GM04503 (cell line): ENCODE measurements around the gene INPP4A.

Source experiments
- DNase-seq: peaks from one replicate; pipeline ENCODE4 v3.0.0-alpha.2; 2012; ENCODE audit warnings: low read depth

The INPP4A gene

DNA sequence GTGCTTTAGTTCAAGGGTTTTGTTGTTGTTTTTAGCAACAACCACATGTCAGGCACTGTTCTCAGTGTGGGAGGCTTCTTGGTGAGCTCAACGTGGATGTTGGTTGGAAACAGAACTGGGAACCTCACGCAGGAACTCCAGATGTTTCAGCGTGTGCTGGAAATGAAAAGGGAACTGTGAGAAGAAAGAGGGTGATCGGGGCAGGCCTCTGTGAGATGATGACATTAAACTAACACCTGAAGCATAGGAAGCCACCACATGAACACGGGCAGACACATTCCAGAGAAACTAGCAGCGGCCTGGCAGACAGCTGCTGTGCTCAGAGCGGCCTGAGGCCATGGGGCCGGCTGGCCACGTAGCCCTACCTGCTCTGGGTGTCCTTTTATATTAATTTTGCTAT is 97.2 kb downstream of the INPP4A start:
- no peak for DNase-seq

DNA sequence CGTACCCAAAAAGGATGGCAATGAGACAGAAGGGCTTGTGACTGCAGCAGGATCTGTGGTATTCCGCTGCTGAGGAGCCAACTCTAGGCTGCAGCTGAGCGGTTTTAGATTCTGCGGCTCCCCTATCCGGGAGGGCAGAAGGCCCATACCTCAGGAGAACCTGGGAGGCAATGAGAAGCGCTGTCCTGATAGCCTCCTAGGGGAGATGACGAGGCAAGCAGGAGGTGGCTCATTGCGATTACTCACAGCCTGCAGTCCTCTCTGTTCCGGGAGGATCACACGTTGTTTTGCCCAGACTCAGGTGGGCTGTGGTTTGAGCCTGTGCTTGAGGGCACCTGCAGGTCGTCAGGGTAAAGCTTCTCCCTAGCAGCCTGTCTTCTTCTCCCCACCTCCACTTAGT is 98.6 kb downstream of the INPP4A start:
- no peak for DNase-seq

DNA sequence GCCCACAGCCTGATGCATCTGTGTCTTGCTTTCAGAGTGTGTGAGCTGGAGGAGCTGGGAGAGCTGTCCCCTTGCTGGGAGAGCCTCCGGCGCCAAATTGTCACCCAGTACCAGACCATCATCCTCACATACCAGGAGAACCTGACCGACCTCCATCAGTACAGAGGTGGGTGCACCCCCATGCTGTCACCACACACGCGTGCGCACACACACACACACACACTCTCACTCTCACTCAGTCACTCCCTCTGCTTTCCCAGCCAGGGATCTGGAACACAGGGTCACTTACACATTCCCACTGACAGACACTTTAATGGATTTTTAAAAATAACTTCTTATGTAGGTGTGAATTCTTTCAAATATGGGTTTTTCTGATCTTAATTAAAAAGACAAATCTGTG is 99.2 kb downstream of the INPP4A start:
- no peak for DNase-seq

DNA sequence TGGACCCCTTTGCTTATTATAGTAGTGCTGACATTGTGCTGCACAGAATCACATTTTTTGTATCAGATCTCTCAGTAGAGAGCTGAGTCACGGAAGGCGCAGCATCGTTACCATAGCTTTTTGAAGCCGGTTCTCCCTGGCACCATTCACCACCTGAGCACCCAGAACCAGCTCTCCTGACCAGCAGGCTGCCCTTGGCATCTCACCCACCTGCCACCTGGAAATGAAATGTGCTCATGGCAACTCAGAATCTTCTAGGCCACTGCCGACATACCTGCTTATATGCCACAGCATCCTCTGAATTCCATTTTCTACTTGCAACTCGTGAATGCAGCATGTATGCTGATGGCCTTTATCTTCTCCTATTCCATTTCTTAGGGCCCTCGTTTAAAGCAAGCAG is 100.9 kb downstream of the INPP4A start:
- DNase-seq, result no peak

DNA sequence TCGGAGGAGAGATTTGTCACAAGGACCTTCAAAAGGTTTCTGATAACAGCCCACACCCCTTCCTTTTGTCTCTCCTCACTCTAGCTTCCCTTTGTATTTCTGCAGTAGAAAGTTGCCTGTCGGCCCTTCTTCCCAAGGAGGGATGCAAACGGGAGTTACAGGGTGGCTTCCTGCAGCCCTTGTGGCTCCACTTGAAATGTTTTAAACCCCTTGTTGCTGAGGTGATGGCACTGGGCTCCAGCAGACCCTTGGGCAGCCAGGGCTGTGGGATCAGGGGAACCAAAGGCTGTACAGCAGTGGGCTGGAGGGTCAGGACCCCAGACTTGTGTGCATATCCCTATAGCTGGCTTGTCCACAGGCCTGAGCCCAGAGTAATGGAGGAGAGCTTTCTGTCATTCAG is 101.5 kb downstream of the INPP4A start:
- no peak for DNase-seq

DNA sequence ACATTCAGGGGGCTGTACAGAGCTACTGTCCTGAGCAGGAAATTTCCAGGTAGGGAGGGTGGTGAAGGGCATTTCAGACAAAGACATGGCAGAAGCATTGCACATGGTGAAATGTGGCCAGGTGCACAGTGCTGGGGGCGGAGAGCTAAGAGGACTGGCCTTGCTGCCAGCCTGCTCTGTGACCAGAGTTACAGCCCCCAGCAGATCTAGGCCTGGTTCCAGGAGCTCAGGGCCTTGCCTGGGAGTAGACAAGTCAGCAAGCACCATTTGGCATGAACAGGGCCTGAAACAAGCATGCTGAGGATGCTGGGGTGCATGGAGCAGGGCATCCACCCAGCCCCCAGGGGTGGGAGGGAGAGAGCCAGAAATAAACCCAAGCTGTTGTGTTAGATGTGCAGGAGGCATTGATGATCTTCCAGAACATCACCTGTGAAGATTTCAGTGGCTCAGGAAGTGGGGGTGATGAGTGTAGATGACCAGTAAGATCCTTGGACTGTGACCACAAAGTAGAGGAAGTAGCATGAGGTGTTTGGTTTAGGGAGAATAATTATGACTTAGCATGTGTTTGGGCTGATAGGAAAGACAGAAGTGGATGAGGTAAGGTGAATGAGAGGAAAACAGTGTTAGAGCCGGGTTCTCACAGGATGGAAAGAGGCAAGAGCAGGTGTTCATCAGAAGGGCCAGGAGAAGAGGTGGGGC is 102.6 kb downstream of the INPP4A start:
- DNase-seq, result no peak

DNA sequence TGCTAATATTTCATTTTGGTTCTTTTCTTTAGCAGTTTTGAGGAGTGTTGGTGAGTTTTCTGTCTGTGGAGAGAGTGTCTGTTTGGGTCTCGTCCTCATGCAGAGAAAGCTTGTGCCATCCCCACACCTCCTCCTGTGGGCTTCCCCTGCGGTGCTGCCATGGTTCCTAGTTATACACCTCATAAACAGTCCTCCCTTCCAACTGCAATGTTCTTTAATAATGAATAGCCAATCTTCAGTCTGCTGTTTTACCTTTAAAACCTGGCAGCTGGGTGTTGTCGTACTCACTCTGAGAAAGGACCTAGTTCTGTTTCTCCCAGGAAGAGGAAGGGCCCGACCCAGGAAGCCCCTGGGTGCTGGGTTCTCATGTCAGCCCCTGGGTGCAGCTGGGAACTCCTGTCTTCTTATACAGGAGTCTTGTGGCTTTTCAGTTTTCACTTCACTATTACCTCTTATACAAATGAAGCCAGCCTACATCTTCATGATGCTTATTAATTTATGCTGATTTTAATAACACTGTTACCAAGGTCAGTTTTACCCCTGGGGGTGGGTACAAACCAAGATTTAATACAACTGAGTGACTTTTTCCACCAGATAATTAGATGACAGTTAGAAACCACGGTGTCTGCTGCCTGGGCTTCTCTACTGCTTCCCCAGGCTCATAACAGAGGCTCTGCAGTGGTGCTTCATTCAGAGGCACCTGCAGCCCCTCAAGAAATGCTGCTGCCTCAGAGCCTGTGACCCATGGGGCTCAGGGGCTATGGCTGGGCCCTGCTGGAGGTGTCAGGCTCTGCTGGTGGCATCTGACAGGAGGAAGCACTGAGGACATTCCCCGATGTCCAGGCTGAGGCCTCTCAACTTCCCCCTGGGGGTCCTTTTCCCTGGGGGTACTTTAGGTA is 104.5 kb downstream of the INPP4A start:
- no peak for DNase-seq

DNA sequence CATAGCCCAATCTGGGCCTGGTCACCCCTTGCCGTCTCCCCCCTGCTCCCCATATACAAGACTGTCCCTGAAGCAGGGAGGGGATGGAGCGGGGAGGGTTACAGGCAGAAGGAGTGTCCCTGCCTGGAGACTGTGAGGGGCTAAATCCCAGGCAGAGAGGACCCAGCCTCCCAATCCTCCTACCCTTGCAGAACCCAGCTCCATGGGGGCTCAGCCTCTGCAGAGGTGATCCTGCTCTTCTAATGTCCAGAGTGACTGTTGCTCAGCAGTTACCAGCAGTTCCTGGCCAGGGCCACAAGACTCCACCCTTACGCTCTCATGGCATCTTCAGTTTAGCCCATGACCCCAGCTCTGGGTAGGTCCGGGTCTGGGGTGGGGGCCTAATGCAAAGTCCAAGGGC is 105.5 kb downstream of the INPP4A start:
- DNase-seq, result no peak

DNA sequence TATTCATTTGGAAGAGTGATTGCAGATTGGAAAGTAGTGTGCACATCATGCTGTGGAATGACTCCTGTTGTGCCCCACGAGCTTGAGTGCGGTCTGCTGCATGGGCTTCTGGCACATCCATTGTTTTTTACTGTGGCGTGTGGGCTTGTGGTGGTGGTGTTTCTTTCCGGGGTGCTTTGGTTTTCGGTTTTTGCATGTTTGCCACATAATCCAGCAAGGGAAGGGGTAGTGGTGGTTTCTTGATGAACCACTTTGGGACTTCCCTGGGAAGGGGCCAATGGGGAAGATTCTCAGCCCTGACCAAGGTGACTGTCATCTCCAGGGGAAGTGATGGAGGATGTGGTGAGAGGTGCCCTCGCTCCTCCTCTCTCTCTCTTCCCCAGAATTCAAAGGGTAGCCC is 106.7 kb downstream of the INPP4A start:
- no peak for DNase-seq

DNA sequence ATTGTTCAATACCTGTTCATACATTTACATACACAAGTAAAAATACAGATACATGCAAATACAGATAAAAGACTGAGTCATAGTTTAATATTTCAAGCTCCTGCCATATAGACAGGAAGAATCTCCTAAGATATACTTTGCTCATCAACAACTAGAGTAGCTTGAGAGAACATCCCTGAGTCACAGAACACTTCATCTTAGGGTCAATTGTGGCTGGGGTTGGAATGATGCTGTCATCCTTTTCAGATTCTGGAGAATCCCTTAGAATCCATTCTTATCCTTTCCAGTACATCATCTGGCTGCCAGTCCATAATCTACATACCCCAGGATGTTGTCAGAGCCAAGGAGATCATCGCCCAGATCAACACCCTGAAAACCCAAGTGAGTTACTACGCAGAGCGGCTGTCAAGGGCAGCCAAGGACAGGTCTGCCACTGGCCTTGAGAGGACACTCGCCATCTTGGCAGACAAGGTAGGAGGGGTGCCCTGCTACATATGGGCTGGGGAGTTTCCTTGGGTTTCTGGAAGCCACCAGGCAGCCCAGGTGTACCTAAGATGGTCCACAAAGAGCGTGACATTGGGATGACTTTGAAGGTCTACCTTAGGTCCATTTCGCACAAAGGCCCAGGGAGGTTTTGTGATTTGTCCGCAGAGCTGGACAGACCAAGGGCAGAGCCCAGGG is 108.0 kb downstream of the INPP4A start:
- no peak for DNase-seq

DNA sequence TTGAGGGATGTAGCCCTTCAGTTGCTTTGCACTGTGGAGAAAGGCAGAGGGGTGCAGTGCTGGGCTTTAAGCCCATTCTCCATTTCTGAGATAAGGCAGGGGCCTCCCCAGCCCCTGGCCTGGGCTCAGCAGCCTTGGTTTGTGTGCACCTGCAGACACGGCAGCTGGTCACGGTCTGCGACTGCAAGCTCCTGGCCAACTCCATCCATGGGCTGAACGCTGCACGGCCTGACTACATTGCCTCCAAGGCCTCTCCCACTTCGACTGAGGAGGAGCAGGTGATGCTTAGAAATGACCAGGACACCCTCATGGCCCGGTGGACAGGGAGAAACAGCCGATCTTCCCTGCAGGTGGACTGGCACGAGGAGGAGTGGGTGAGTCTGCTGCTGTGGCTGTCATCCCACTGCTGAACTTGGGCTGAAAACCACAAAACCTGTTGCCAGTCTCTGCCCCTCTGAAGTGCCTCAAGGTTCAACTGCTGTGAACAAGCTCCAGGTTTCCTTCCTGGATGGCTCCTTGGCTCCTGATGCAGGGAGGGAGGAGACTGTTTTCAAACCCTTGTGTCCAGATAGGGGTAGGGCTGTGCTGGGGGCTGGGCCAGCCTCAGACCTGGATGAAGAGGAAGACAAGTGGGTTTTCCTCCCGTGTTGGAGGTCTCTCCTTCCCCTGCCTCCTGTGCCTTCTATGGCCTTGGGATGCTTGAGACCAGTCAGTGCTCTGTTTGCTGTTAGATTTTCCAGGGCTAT is 109.6 kb downstream of the INPP4A start:
- DNase-seq, result no peak

DNA sequence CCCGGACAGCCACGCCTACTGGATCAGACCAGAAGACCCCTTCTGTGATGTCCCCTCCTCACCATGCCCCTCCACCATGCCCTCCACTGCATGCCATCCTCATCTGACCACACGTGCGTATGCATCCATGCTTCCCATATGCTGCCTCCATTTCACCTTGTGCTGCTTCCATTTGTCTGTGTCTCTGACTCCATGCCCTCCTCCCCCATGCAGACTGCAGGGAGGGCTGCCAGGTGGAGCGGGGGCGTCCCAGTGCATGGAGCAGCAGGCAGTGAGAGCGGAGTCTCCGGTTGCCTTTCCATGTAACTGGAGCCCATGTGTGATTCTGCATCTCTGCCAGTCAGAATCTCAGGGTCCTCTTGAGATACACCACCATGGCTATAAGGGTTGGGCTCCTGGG is 111.0 kb downstream of the INPP4A start:
- DNase-seq, result no peak

DNA sequence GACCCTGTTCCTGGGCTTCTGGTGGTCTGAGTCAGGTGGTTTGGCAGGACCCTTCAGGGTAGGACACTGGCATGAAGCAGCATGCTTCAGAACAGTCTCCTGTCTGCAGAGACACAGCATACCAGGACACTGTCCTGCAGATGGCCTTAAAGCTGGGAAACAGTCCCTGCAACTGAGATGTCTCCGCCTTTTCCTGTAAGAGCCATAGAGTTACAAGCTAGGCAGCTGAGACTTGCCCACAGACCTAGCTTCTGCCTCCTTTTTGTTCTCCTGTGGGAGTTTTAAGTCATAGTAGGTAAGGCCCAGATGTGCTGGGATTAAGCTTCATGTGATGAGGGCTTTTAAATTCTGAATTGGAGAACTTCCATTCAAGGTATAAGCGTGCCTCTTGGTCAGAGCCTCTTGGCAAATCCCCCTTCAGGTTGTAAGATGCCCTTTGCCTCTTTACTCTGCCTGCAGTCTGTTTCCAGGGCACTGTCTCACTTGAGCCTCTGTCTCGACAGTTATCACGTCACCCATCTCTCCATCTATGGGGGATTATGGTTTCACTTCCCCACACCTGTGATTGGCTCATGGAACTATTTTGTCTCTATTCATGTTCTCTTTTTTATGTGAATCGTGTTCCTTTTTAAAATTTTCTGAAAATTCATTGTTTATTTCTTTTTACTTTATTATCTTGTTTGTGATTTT is 111.8 kb downstream of the INPP4A start:
- DNase-seq, result no peak

DNA sequence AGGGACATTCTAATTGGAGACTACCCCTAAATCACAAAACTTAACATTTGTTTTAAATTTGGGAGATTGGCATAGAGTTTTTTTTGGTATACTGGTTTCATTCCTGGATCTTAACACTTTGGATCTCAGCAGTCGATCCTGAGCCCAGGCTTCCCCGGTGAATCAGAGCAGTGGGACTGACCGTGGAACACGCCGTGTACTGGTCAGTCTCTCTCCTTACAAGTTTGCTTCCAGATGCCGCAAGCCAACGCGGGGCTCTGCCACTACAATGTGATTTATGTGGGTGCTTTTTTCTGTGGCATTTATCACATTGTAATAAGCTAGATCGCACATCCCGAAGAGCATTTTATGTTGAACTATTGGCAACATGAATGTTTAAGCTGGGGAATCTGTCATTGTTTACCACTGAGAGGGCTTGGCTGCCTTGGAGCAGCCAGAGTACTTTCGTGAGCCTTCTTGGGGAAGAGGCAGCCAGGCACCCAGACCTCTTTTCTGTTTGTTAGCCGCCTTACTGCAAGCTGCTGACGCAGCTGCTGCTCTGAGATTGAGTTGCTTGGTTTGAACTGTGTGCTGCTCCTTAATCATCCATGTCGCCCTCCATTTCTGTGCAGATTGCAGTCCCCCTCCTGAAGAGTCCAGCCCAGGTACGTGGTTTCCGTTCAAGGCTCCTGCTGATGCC is 114.3 kb downstream of the INPP4A start:
- DNase-seq, result no peak

DNA sequence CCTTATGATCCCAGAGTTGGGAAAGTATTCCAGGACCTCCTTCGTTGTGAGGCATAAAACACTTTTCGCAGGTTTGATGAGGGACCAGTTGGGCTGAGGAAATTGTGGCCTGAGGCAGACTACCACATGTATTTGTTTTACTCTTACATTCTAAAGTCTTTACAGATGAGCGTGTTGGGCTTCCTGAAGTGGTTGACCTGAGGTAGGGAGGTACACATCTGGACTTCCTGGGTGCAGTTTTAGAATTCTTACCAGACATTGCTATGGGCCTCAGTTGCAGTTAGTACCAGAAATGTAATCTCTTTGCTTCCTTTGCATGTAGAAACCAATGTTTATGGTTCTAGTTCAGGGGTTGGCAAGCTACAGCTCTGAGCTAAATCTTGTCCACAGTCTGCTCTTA is 114.9 kb downstream of the INPP4A start:
- DNase-seq, result no peak

DNA sequence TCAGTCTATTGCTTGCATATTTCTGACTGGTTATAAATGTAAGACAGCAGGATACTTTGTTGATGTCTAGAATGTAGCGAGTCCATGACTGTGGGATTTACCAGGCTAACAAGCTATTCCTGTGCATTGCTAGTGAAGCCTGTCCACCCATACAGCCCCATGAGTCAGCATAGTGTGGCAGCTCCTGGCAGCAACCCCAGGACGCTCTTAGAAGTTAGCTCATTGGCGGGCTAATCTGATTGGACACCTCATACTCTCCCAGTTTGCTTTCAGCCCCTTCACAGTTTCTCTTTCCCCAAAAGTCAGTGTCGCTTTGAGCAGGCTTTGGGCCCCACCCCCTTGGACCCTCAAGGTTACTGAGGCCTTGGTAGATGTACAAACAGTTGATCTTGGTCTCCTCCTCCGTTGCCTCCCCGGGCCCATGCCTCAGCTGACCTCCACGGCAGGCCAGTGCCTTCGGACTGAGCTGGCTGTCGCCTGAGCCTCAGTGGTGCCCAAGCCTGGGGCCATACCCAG is 115.7 kb downstream of the INPP4A start:
- peak; percentile 34 for DNase-seq

DNA sequence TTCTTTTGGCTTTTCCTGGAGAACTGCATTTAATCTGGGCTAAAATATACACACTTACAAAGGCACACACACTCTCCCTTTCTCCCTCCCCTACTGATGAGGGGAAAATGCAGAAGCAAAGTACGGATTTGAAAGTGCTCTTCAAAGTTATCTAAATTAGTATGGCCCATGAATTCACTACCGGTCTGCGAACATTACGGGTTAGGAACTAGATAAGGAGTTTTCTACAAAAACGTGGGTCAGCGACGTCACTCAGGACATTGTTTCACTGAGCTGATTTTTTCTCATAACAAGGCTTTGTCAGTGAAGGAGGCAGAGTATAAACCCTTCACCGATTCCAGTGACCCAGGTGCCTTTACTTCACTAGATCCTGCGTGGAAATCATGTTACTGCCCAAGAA is 116.4 kb downstream of the INPP4A start:
- no peak for DNase-seq

DNA sequence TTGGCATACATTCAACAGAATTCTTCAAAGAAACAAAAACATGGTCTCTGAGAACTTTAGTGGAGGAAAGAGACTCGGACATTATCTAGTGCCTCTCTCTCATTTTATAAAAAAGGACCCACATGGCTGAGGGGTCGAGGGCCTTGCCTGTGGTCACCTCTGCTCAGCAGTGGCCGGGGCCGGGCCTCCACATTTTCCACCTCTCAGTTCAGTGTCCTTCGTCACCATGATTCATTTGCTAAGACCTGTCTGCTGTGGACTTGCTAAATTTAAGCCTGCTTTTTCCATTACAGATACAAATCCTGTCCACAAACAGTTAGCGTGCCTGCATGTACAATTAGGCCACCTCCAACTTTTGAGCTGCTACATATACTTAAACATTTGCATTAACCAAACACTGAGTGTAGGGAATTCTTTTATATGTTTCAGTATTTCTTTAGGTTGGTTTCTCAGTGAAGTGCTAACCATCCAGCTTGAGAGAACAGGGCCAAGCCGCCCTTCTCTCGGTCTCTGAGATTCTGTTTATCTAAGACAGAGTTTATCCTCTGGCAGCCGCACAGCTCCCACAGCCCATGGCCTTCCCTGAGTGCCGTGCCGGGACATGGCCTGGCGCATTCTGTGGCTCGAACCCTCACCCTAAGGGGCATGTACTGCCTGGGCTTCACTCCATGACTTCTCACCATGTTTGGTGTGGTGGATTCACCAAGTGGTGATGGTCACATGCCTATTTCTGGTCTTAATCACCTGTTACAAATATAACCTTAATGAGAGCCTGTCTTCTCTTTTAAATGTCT is 117.4 kb downstream of the INPP4A start:
- no peak for DNase-seq

DNA sequence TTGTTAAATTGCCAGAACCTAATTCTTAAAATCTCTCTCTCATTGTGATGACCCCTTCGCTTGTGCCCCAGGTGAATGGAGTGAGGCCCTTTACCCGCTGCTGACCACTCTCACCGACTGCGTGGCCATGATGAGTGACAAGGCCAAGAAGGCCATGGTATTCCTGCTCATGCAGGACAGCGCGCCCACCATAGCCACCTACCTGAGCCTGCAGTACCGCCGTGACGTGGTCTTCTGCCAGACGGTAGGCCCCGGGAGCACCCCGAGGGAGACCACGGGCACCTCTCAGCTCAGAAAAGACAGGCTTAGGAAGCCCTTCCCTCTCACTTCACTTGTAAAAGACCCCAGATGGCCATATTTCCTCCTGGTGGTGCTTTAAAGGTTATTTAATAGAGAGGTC is 118.7 kb downstream of the INPP4A start:
- DNase-seq, result no peak

DNA sequence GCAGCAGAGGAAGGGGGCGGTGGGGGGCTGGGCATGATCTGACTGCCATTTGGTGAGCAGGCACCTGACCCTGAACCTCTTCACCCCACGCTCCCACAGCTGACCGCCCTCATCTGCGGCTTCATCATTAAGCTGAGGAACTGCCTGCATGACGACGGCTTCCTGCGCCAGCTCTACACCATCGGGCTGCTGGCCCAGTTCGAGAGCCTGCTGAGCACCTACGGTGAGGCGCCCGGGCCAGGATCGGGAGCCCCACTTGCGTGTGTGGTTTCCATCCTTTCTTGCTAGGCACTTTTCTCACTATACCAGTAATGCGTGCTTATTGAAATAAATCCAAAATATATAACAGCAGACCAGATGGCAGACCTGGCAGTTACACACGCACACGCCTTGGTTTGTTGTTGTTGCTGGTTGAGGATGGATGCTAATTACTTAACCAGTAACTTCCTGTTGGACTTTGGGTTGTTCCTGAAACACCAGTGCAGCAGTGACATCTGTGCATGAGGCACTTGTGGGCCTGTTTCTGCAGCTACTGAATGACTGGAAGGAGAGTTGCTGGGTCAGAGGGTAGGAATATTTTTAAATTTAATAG is 120.0 kb downstream of the INPP4A start:
- no peak for DNase-seq
